SK-N-MC (cell line): Measurements from ENCODE around the gene ZNF467.

Experiments
- EZH2 ChIP-seq: fragments of 200-600 bp; sonication (generic); IDR thresholded peaks from one replicate; pipeline ENCODE4 v1.6.1; 2017; ENCODE audit warnings: antibody characterized with exemption
- FOXP2 ChIP-seq: optimal IDR thresholded peaks from 2 replicates; pipeline ENCODE3; 2011; ENCODE audit warnings: mild to moderate bottlenecking, moderate library complexity; ENCODE audit not compliant: insufficient read depth; ENCODE audit errors: extremely low read length, control extremely low read depth
- POLR2AphosphoS5 ChIP-seq: IDR thresholded peaks from 2 replicates; pipeline ENCODE4 v1.6.1; 2012; ENCODE audit warnings: mild to moderate bottlenecking, low read depth, low read length, borderline replicate concordance

DNA sequence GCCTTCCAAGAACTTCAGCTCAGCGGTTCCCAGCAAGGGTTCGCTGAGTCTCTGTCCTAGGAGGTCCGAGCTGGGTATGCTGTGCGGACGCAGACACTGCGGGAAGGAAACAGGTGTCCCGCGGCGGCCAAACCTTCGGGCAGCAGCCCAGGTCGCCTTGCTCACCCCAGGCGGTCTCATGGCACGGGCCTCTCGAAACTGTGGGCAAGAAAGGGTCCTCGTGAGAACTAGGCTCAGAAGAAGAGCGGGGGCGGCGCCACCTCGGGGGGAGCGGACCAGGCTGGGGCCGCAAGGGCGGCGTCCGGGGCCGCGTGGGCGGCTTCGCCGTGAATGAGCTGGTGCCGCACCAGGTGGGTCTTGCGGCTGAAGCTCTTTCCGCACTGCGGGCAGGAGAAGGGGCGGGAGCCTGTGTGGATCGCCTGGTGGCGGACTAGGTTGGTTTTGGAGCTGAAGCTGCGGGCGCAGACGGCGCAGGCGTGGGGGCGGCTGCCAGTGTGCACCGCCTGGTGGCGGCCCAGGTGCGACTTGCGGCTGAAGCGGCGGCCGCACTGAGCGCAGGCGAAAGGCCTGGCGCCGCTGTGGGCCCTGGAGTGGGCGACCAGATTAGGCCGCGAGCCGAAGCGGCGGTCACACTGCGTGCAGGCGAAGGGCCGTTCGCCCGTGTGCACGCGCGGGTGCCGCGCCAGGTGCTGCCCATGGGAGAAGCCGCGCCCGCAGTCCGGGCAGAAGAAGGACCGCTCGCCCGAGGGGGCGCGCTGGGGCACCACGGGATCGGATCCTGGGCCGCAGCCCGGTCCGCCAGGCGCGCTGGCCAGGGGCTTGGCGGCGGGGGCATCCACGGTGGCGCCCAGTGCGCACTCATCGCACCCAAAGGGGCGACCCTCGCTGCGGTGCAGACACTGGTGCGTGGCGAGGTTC lies 8.6 kb downstream of the ZNF467 start:
- no peak for TF ChIP-seq EZH2
- no peak for TF ChIP-seq POLR2AphosphoS5
- no peak for TF ChIP-seq FOXP2
